ENCODE measurements around the gene NPAS2. TPM values are rescaled to one million over a fixed set of nuclear protein-coding genes. Genes with fewer than 3 reads are reported as not detected.

NPAS2 gene
- total and polyA plus RNA-seq, 2 of the 8 experiments (the other 6 are each of a cell fraction or from before 2014, with no cell fraction given), result 1.8 to 1.9 TPM

DNA sequence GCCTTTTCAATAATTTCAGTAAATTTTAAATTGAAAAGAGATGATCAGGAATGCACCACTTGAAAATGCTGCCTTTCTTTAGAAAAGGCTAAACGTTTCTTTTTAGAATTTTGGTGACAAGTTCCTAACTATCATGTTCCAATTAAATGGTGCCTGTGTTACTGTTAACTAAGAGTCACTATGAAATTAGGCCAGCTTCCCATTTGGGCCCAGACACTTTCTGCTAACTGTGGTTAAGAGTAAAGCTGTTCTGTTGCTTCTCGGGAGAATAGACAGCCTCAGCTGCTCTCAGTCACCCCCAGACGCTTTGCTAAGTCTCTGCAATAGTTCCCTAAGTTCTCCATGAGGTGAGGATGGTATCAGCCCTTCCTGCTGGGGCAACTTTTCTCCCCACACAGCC, 90.2 kb downstream of the NPAS2 start:
- no peak overlapping the region for H3K4me2 ChIP-seq (ENCODE audit: insufficient read depth in 1 of 2, low read depth in 2 of 2, low read length in 2 of 2)
- H2AK5ac ChIP-seq (ENCODE audit: low read depth, low read length), result no peak overlapping the region
- no peak overlapping the region for H3K18ac ChIP-seq (ENCODE audit: extremely low read depth, low read length)
- H3K36me3 ChIP-seq (ENCODE audit: control insufficient read depth in 2 of 4, insufficient read depth in 4 of 4, low read length in 3 of 4), result no peaks in the 10 kb centered on the region
- H4K8ac ChIP-seq (ENCODE audit: extremely low read depth, insufficient read depth, low read length), result no peak overlapping the region
- TF ChIP-seq YY1 (IDR thresholded peaks at IDR 0.05; ENCODE audit: low read depth, low read length) (no peak), SUZ12 (IDR thresholded peaks at IDR 0.05; ENCODE audit: low read length) (no peak), RFX5 (IDR thresholded peaks at IDR 0.05; ENCODE audit: borderline replicate concordance, low read depth, low read length) (no peak), SRF (IDR thresholded peaks at IDR 0.05; ENCODE audit: low read depth, low read length) (no peak), ATF3 (IDR thresholded peaks at IDR 0.05; ENCODE audit: insufficient read depth, low read depth, low read length) (no peak), EZH2 (IDR thresholded peaks at IDR 0.05; ENCODE audit: low read depth, low read length, severe bottlenecking) (no peak), E2F6 (IDR thresholded peaks at IDR 0.05) (no peak), CBX5 (IDR thresholded peaks at IDR 0.05; ENCODE audit: low read depth, low read length) (no peak)
- no peaks in the 10 kb centered on the region for H3K9me3 ChIP-seq (ENCODE audit: insufficient read depth in 2 of 2, low read depth in 1 of 2, low read length in 1 of 2)
- DNase-seq (ENCODE audit: low read depth in 1 of 2, low spot score in 2 of 2), result no peak
- POLR2A ChIA-PET (ENCODE audit: partially characterized antibody), result no interaction called here
- no peak overlapping the region for H2BK12ac ChIP-seq (ENCODE audit: low read depth, low read length)
- no peak overlapping the region for H3K56ac ChIP-seq (replicated peaks; ENCODE audit: insufficient read length, low read depth, low read length)
- CTCF ChIA-PET (ENCODE audit: partially characterized antibody), result no interaction called here
- H2AFZ ChIP-seq (ENCODE audit: low read length), result no peak overlapping the region
- H3K23ac ChIP-seq (ENCODE audit: insufficient read length), result no peak overlapping the region
- no peaks in the 10 kb centered on the region for H4K20me1 ChIP-seq (replicated peaks in 1 of 2; ENCODE audit: control insufficient read depth in 1 of 2, insufficient read depth in 2 of 2, low read length in 2 of 2)
- H2BK120ac ChIP-seq (replicated peaks; ENCODE audit: low read depth, low read length), result no peak overlapping the region
- H3K14ac ChIP-seq (ENCODE audit: insufficient read length), result no peak overlapping the region
- H3K23me2 ChIP-seq (ENCODE audit: low read depth, low read length), result no peaks in the 10 kb centered on the region
- no peak overlapping the region for H3K4ac ChIP-seq (replicated peaks; ENCODE audit: insufficient read length, low read depth, low read length)
- no peaks in the 10 kb centered on the region for H3K79me2 ChIP-seq (ENCODE audit: control insufficient read depth in 1 of 2, insufficient read depth in 2 of 2, low read length in 2 of 2)
- no peak overlapping the region for H2BK15ac ChIP-seq (ENCODE audit: low read length)
- H3K27ac ChIP-seq (ENCODE audit: low read depth, low read length), result no peak overlapping the region
- no peak overlapping the region for H2BK20ac ChIP-seq (ENCODE audit: low read length)
- 95% methylated on average over 3 of the region's 3 CpGs; no CpG with 5 or more reads in 1 of the 2 experiments for whole genome bisulfite sequencing, 2 experiments (ENCODE audit: extremely low coverage in 1 of 2, insufficient coverage in 1 of 2, insufficient read length in 1 of 2, insufficient replicate concordance in 2 of 2, low coverage in 1 of 2, low lambda C conversion rate in 2 of 2, missing lambda C conversion rate in 1 of 2)
- no peak overlapping the region for H3K9ac ChIP-seq (replicated peaks in 1 of 4; ENCODE audit: extremely low read depth in 1 of 4, low read depth in 3 of 4, low read length in 3 of 4)
- no peaks in the 10 kb centered on the region for H3K79me1 ChIP-seq (ENCODE audit: low read depth, low read length)
- H2BK5ac ChIP-seq (ENCODE audit: low read depth, low read length), result no peak overlapping the region
- no peak for FAIRE-seq
- H4K91ac ChIP-seq (replicated peaks; ENCODE audit: insufficient read length, low read length), result no peak overlapping the region
- no peak overlapping the region for H3K4me3 ChIP-seq (ENCODE audit: extremely low read depth in 1 of 4, insufficient read depth in 2 of 4, low read depth in 3 of 4, low read length in 4 of 4)
- H4K5ac ChIP-seq (ENCODE audit: insufficient read length, low read depth, low read length), result no peak overlapping the region
- H3K27me3 ChIP-seq (replicated peaks in 1 of 4; ENCODE audit: control insufficient read depth in 3 of 4, extremely low read depth in 1 of 4, insufficient read depth in 3 of 4, low read length in 3 of 4), result no peaks in the 10 kb centered on the region
- no peaks in the 10 kb centered on the region for H3K4me1 ChIP-seq (replicated peaks in 1 of 4; ENCODE audit: control insufficient read depth in 3 of 4, insufficient read depth in 4 of 4, low read length in 3 of 4)

Measured in H1 (cell line).